B cell (primary cell): ENCODE data around the gene PDCD6IP.

Source experiments
- CTCF ChIP-seq: fragments of 200-600 bp; IDR thresholded peaks from one replicate; pipeline ENCODE4 v1.8.0; 2022; ENCODE audit warnings: antibody characterized with exemption, mild to moderate bottlenecking
- EZH2 ChIP-seq: IDR thresholded peaks from 2 replicates; pipeline ENCODE4 v1.6.1; 2012; ENCODE audit warnings: borderline replicate concordance, low read depth, mild to moderate bottlenecking, moderate library complexity, low read length; ENCODE audit not compliant: insufficient read depth, poor library complexity, severe bottlenecking

- TF ChIP-seq EZH2 (no peak), CTCF (no peak)
Measured at GRCh38 chr3:33758281-33758680, 40.1 kb upstream of the PDCD6IP start.
